GM12878 (cell line): Measurements from ENCODE around the gene KRCC1. TPM values are rescaled to one million over a fixed set of nuclear protein-coding genes. Genes with fewer than 3 reads are reported as not detected.

Source experiments
- ATAC-seq: fragments of 200-7000 bp; cut with Tn5 transposase; 3 replicates; pipeline ENCODE4 v1.9.1; 2020; ENCODE audit warnings: mild to moderate bottlenecking, moderate library complexity
- BruUV-seq: library from RNA; stranded (reverse); fragments of 400-500 nt; replicated peaks from 2 replicates; lab custom pipeline; 2021; lab: Mats Ljungman, UMichigan
- CTCF ChIA-PET: fragments of 300-600 bp; sonication (Branson Sonifier 250); formaldehyde crosslinking; extraction: SDS; loops from one replicate; lab custom pipeline; 2021; ENCODE audit warnings: inconsistent platforms; lab: Yijun Ruan, JAX
- POLR2A ChIA-PET: fragments of 350-600 bp; formaldehyde crosslinking; extraction: SDS; loops from one replicate; lab custom pipeline; 2021; ENCODE audit warnings: inconsistent platforms; lab: Charles Lee
- RAD21 ChIA-PET: fragments of 300-600 bp; sonication (Branson Sonifier 250); formaldehyde crosslinking; loops from one replicate; lab custom pipeline; 2023; ENCODE audit warnings: antibody characterized with exemption; ENCODE audit not compliant: unreplicated experiment; lab: Charles Lee
- SMC1A ChIA-PET: fragments of 300-600 bp; sonication (Branson Sonifier 250); formaldehyde crosslinking; loops from one replicate; lab custom pipeline; 2023; ENCODE audit not compliant: unreplicated experiment, uncharacterized antibody; lab: Charles Lee
- DNase-seq: peaks from one replicate; pipeline ENCODE4 v3.0.0-alpha.2; 2011; ENCODE audit warnings: low read depth, low spot score
- FAIRE-seq: peaks from 3 replicates; lab custom pipeline; 2011; peaks lifted over from hg19 to GRCh38; lab: Jason Lieb, UNC
- H2AFZ ChIP-seq: 2 replicates; pipeline ENCODE4 v1.6.0; 2011; ENCODE audit warnings: low read depth, low read length, control low read depth; ENCODE audit not compliant: control insufficient read depth
- H3K27ac ChIP-seq: 2 replicates; pipeline ENCODE4 v1.5.1; 2011; ENCODE audit warnings: control low read depth; ENCODE audit not compliant: control insufficient read depth, insufficient read depth
- H3K27me3 ChIP-seq, 2 experiments: replicated peaks in 1 of 2; 2 replicates each; pipeline versions ENCODE4 v1.6.0 to v1.6.1; 2011; ENCODE audit warnings: low read length in 1 of 2; ENCODE audit not compliant: control insufficient read depth in 2 of 2, insufficient read depth in 2 of 2
- H3K36me3 ChIP-seq, 2 experiments: 2 replicates each; pipeline ENCODE4 v1.5.1; 2011; ENCODE audit warnings: low read length in 1 of 2; ENCODE audit not compliant: control insufficient read depth in 2 of 2, insufficient read depth in 2 of 2
- H3K4me1 ChIP-seq: 2 replicates; pipeline ENCODE4 v1.6.1; 2011; ENCODE audit warnings: mild to moderate bottlenecking, low read length, moderate library complexity, mixed read lengths; ENCODE audit not compliant: control insufficient read depth, insufficient read depth
- H3K4me2 ChIP-seq: 2 replicates; pipeline ENCODE4 v1.6.0; 2011; ENCODE audit warnings: control low read depth; ENCODE audit not compliant: control insufficient read depth, insufficient read depth
- H3K4me3 ChIP-seq: fragments of 200-600 bp; sonication (generic); 2 replicates; pipeline ENCODE4 v1.5.1; 2016
- H3K79me2 ChIP-seq: 2 replicates; pipeline ENCODE4 v1.6.0; 2011; ENCODE audit warnings: low read length; ENCODE audit not compliant: control insufficient read depth, insufficient read depth
- H3K9ac ChIP-seq: 2 replicates; pipeline ENCODE4 v1.8.0; 2011; ENCODE audit warnings: low read length, control low read depth, mixed read lengths; ENCODE audit not compliant: control insufficient read depth, insufficient read depth
- H3K9me3 ChIP-seq: replicated peaks from 3 replicates; pipeline ENCODE4 v1.5.1; 2011; ENCODE audit warnings: mild to moderate bottlenecking, low read length; ENCODE audit not compliant: control insufficient read depth, insufficient read depth
- H4K20me1 ChIP-seq: 2 replicates; pipeline ENCODE4 v1.6.0; 2011; ENCODE audit not compliant: control insufficient read depth, insufficient read depth
- BMI1 ChIP-seq: fragments of 450-650 bp; IDR thresholded peaks from 2 replicates; pipeline ENCODE4 v1.6.1; 2016; ENCODE audit warnings: mild to moderate bottlenecking, moderate library complexity, borderline replicate concordance
- CHD2 ChIP-seq: IDR thresholded peaks from 2 replicates; pipeline ENCODE4 v1.6.1; 2011; ENCODE audit warnings: low read depth, low read length, improper control_type of control experiment, borderline replicate concordance
- EED ChIP-seq: sonication (generic); IDR thresholded peaks from 2 replicates; pipeline ENCODE4 v1.6.1; 2016; ENCODE audit warnings: antibody characterized with exemption, low read depth
- ESRRA ChIP-seq: IDR thresholded peaks from 2 replicates; pipeline ENCODE4 v1.6.1; 2012; ENCODE audit warnings: mild to moderate bottlenecking, low read length, improper control_type of control experiment
- GATAD2B ChIP-seq: fragments of 450-650 bp; conservative IDR thresholded peaks from 2 replicates; pipeline ENCODE4 v1.6.1; 2017; ENCODE audit warnings: low read depth, mild to moderate bottlenecking, moderate library complexity
- IRF4 ChIP-seq: IDR thresholded peaks from 2 replicates; pipeline ENCODE4 v1.6.1; 2011; ENCODE audit warnings: low read depth, low read length
- KDM1A ChIP-seq: fragments of 200-600 bp; sonication (generic); IDR thresholded peaks from 2 replicates; pipeline ENCODE4 v1.6.1; 2016; ENCODE audit warnings: borderline replicate concordance
- LARP7 ChIP-seq: fragments of 450-650 bp; IDR thresholded peaks from 2 replicates; pipeline ENCODE4 v1.6.1; 2017; ENCODE audit warnings: mild to moderate bottlenecking
- NBN ChIP-seq: fragments of 450-650 bp; IDR thresholded peaks from 2 replicates; pipeline ENCODE4 v1.6.1; 2016
- POU2F2 ChIP-seq: IDR thresholded peaks from 3 replicates; pipeline ENCODE4 v1.6.1; 2011; ENCODE audit warnings: low read depth, mild to moderate bottlenecking, low read length, borderline replicate concordance
- RELA ChIP-seq: fragments of 450-650 bp; IDR thresholded peaks from 2 replicates; pipeline ENCODE4 v1.8.0; 2014; ENCODE audit warnings: borderline replicate concordance; ENCODE audit not compliant: partially characterized antibody
- SMARCA5 ChIP-seq: fragments of 450-650 bp; IDR thresholded peaks from 2 replicates; pipeline ENCODE4 v1.6.1; 2017; ENCODE audit warnings: mild to moderate bottlenecking
- TCF12 ChIP-seq: IDR thresholded peaks from 2 replicates; pipeline ENCODE4 v1.6.1; 2011; ENCODE audit warnings: low read depth, mild to moderate bottlenecking, low read length
- ZNF592 ChIP-seq: fragments of 450-650 bp; IDR thresholded peaks from 2 replicates; pipeline ENCODE4 v1.6.1; 2017; ENCODE audit warnings: mild to moderate bottlenecking, moderate library complexity
- WGBS: methylation state at CpG from one replicate; pipeline ENCODE4 v1.1.6; 2016; ENCODE audit warnings: low lambda C conversion rate; ENCODE audit not compliant: insufficient replicate concordance, insufficient coverage; ENCODE audit errors: missing lambda C conversion rate; 5-methylcytosine and 5-hydroxymethylcytosine counted together
- in situ Hi-C: fragments of 300-500 bp; cut with MboI; formaldehyde crosslinking; loops from 9 replicates; pipeline ENCODE4 v1.14.3; 2018; ENCODE audit warnings: mixed read lengths
- intact Hi-C: fragments of 100-400 bp; cut with micrococcal nuclease; formaldehyde crosslinking; loops from one replicate; pipeline ENCODE4 v1.14.2; 2022; ENCODE audit not compliant: unreplicated experiment
- polyA plus RNA-seq, 11 experiments: library from polyadenylated mRNA; depleted of rRNA in 4 of 11; unstranded in 6 of 11; stranded (reverse) in 5 of 11; fragments of >200 nt; fragmentation: Nextera tagmentation in 4 of 11; fragmentation: Illumina TruSeq in 1 of 11; extraction: Ambion mirVana in 4 of 11; extraction: Trizol in 1 of 11; gene quantifications; 1 replicate in 1 of 11; 2 replicates in 10 of 11; pipeline versions ENCODE4 v1.2.1 to v1.2.3, GENCODE V29; 2011 to 2016; ENCODE audit warnings: inconsistent platforms in 2 of 11, missing spikeins in 2 of 11, low read depth in 1 of 11
- total RNA-seq, 4 experiments: library from RNA; depleted of rRNA in 3 of 4; stranded (reverse); fragments of >200 nt in 3 of 4; fragmentation: Illumina TruSeq in 1 of 4; extraction: Trizol in 1 of 4; gene quantifications; 2 replicates each; pipeline versions ENCODE4 v1.2.1 to v1.2.3, GENCODE V29; 2013 to 2021
- TF ChIP-seq, protein P1 (sequence below): fragments of 450-650 bp; IDR thresholded peaks from 2 replicates; pipeline ENCODE4 v1.6.1; 2018; ENCODE audit warnings: borderline replicate concordance, mild to moderate bottlenecking; ENCODE audit not compliant: partially characterized antibody
- TF ChIP-seq, protein P2 (sequence below): IDR thresholded peaks from 2 replicates; pipeline ENCODE4 v1.6.1; 2012; ENCODE audit warnings: low read length, inconsistent platforms

The KRCC1 gene
- total and polyA plus RNA-seq, 10 of the 15 experiments (the other 5 are each of a cell fraction or from before 2014, with no cell fraction given), result 3.8 to 27.2 (median 12.5) TPM

GRCh38 chr2:88087763-88088162, 32.2 kb upstream of the KRCC1 start (continued):
- no peak for TF ChIP-seq CHD2
- no peak for TF ChIP-seq ESRRA

- Histone ChIP-seq H3K4me1 (no peaks in the 10 kb centered on the region), H3K27ac (no peak overlapping the region), H3K36me3 (no peaks in the 10 kb centered on the region), H3K4me3 (no peak overlapping the region), H3K27me3 (no peaks in the 10 kb centered on the region; a peak in 1 of 4 replicates), H3K9me3 (no peaks in the 10 kb centered on the region), H4K20me1 (no peaks in the 10 kb centered on the region), H3K79me2 (no peaks in the 10 kb centered on the region), H2AFZ (no peak overlapping the region), H3K9ac (no peak overlapping the region), H3K4me2 (no peak overlapping the region)
- ChIA-PET RAD21 (no interaction called here), CTCF (interaction anchor here (0.6 kb wide), 1 partner anchor 65 kb away, joined by 4 read pairs; no protein-coding TSS in a partner anchor), POLR2A (no interaction called here), SMC1A (no interaction called here)
- ATAC-seq (no peak), FAIRE-seq (no peak), DNase-seq (no peak)
- no TSS peak for BruUV-seq
- intact Hi-C loops (no loop called here), in situ Hi-C loops (no loop called here)
- WGBS, result 58% methylated on average over 2 of the region's 2 CpGs
- TF ChIP-seq EED (no peak), GATAD2B (no peak), IRF4 (no peak), SMARCA5 (no peak), ZNF592 (no peak), NBN (no peak), TCF12 (no peak), POU2F2 (no peak), BMI1 (no peak), RELA (no peak), KDM1A (no peak), LARP7 (no peak)
- TF ChIP-seq, protein P1, sequence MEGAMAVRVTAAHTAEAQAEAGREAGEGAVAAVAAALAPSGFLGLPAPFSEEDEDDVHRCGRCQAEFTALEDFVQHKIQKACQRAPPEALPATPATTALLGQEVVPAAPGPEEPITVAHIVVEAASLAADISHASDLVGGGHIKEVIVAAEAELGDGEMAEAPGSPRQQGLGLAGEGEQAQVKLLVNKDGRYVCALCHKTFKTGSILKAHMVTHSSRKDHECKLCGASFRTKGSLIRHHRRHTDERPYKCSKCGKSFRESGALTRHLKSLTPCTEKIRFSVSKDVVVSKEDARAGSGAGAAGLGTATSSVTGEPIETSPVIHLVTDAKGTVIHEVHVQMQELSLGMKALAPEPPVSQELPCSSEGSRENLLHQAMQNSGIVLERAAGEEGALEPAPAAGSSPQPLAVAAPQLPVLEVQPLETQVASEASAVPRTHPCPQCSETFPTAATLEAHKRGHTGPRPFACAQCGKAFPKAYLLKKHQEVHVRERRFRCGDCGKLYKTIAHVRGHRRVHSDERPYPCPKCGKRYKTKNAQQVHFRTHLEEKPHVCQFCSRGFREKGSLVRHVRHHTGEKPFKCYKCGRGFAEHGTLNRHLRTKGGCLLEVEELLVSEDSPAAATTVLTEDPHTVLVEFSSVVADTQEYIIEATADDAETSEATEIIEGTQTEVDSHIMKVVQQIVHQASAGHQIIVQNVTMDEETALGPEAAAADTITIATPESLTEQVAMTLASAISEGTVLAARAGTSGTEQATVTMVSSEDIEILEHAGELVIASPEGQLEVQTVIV, result no peak
- TF ChIP-seq, protein P2, sequence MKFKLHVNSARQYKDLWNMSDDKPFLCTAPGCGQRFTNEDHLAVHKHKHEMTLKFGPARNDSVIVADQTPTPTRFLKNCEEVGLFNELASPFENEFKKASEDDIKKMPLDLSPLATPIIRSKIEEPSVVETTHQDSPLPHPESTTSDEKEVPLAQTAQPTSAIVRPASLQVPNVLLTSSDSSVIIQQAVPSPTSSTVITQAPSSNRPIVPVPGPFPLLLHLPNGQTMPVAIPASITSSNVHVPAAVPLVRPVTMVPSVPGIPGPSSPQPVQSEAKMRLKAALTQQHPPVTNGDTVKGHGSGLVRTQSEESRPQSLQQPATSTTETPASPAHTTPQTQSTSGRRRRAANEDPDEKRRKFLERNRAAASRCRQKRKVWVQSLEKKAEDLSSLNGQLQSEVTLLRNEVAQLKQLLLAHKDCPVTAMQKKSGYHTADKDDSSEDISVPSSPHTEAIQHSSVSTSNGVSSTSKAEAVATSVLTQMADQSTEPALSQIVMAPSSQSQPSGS, result no peak
These were observed 31.5 kb upstream of the KRCC1 start for GRCh38 chr2:88087073-88087472.
